Measurements from ENCODE around the gene MYOZ1. TPM values are rescaled to one million over a fixed set of nuclear protein-coding genes. Genes with fewer than 3 reads are reported as not detected.

The MYOZ1 gene
- total RNA-seq, 1 donor from 2014 or later, result 1.4 TPM

DNA sequence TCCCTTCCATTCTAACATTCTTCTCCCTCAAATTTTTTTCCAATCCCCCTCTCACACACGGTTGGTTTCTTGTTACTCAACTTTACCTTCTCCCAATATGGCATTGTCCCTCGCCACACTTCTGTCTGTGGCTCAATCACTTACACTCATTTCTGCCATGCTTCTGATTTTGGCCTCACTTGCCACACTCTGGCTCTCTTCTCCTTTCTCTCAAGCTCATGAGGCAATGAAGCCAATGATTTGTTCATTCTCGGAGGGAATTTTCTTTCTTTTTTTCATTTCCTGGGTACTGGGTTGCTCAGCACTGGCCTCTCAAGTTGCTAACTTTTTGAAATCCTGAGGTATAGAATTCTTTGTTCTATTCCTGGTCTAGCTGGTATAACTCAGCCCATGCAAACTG lies 4.0 kb upstream of the MYOZ1 start:
- Mint-ChIP-seq H3K4me3 (no peak overlapping the region), H3K27me3 (ENCODE audit: low read depth) (no peaks in the 10 kb centered on the region), H3K4me1 (peaks cover 23% of the 10 kb centered on the region), H3K9me3 (no peaks in the 10 kb centered on the region), H3K27ac (no peak overlapping the region), H3K36me3 (no peaks in the 10 kb centered on the region)
- no peak for TF ChIP-seq CTCF (IDR thresholded peaks at IDR 0.05; ENCODE audit: unreplicated experiment)
- no peak for DNase-seq (ENCODE audit: low spot score in 2 of 2, unreplicated experiment in 2 of 2)

- Mint-ChIP-seq H3K27me3 (ENCODE audit: low read depth) (no peaks in the 10 kb centered on the region), H3K9me3 (no peaks in the 10 kb centered on the region), H3K4me1 (peaks cover 23% of the 10 kb centered on the region), H3K36me3 (no peaks in the 10 kb centered on the region), H3K27ac (no peak overlapping the region), H3K4me3 (no peak overlapping the region)
- DNase-seq (ENCODE audit: low spot score in 2 of 2, unreplicated experiment in 2 of 2), result no peak
- TF ChIP-seq CTCF (IDR thresholded peaks at IDR 0.05; ENCODE audit: unreplicated experiment), result no peak
Observed at GRCh38 chr10:73644767-73645166, 3.5 kb upstream of the MYOZ1 start.

DNA sequence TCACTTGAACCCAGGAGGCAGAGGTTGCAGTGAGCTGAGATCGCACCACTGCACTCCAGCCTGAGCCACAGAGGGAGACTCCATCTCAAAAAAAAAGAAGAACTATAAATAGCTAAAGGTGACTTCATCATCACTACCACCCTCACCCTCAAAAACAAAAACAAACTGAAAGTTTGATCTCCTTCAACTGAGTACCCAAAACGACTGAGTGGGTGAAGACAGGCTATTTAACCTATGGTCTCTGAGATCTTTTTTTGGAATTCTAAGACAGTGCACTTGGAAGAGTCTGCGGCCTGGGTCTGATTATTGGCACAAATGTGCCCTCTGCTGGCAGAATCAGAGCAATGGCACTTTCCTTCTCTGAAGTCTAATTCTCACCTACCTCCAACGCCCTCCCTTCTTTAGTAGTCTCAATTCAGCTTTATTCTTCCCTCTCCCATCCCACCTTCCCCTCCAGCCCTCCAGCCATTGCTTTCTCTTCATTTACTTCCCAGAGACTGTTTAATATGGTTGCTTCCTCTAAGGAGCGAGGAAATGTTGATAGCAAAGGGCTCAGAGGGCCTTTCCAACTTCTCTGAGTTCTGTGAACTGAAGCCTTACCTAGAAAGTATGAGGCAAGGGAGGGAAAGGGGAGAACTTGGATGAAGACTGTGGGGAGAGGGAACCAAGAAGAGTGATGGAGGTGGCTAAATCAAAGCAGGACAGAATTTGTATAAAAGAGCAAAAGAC lies 2.9 kb upstream of the MYOZ1 start:
- Mint-ChIP-seq H3K4me3 (no peak overlapping the region), H3K27me3 (ENCODE audit: low read depth) (no peaks in the 10 kb centered on the region), H3K36me3 (no peaks in the 10 kb centered on the region), H3K4me1 (peaks cover 18% of the 10 kb centered on the region), H3K27ac (peak overlapping the region; percentile 48), H3K9me3 (no peaks in the 10 kb centered on the region)
- TF ChIP-seq CTCF (IDR thresholded peaks at IDR 0.05; ENCODE audit: unreplicated experiment), result peak; percentile 82
- DNase-seq (ENCODE audit: low spot score in 2 of 2, unreplicated experiment in 2 of 2), result peak in 1 of 2 experiments; percentile 63

DNA sequence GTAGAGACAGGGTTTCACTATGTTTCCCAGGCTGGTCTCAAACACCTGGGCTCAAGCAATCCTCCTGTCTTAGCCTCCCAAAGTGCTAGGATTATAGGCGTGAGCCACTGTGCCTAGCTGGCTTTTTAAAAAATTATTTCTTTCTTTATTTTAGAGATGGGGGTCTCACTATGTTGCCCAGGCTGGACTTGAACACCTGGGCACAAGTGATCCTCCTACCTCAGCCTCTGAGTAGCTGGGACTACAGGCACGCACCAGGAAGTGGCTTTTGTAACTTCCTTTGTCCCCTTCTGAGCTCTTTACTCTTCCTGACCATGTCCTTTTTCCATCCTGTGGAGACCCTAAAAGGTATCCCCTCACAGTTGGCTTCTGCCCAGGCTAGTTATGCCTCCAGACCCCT lies 2.1 kb upstream of the MYOZ1 start:
- Mint-ChIP-seq H3K4me1 (peaks cover 11% of the 10 kb centered on the region), H3K4me3 (no peak overlapping the region), H3K36me3 (no peaks in the 10 kb centered on the region), H3K27me3 (ENCODE audit: low read depth) (no peaks in the 10 kb centered on the region), H3K9me3 (no peaks in the 10 kb centered on the region), H3K27ac (no peak overlapping the region)
- no peak for TF ChIP-seq CTCF (IDR thresholded peaks at IDR 0.05; ENCODE audit: unreplicated experiment)
- no peak for DNase-seq (ENCODE audit: low spot score in 2 of 2, unreplicated experiment in 2 of 2)

- Mint-ChIP-seq H3K9me3 (no peaks in the 10 kb centered on the region), H3K4me3 (no peak overlapping the region), H3K27me3 (ENCODE audit: low read depth) (no peaks in the 10 kb centered on the region), H3K4me1 (peaks cover 11% of the 10 kb centered on the region), H3K27ac (no peak overlapping the region), H3K36me3 (no peaks in the 10 kb centered on the region)
- DNase-seq (ENCODE audit: low spot score in 2 of 2, unreplicated experiment in 2 of 2), result no peak
- TF ChIP-seq CTCF (IDR thresholded peaks at IDR 0.05; ENCODE audit: unreplicated experiment), result no peak
Observed at GRCh38 chr10:73639286-73639685, 2.0 kb downstream of the MYOZ1 start.
